Hair follicle dermal papilla cell (primary cell): Measurements from ENCODE around the gene QDPR. TPM values are rescaled to one million over a fixed set of nuclear protein-coding genes. Genes with fewer than 3 reads are reported as not detected.

Experiments used
- total RNA-seq: library from RNA; depleted of rRNA; stranded (reverse); fragments of >200 nt; gene quantifications from 2 replicates; pipeline ENCODE4 v1.2.3, GENCODE V29; 2012

The QDPR gene
- 9.2 and 10.8 TPM in 2 replicates for total RNA-seq

DNA sequence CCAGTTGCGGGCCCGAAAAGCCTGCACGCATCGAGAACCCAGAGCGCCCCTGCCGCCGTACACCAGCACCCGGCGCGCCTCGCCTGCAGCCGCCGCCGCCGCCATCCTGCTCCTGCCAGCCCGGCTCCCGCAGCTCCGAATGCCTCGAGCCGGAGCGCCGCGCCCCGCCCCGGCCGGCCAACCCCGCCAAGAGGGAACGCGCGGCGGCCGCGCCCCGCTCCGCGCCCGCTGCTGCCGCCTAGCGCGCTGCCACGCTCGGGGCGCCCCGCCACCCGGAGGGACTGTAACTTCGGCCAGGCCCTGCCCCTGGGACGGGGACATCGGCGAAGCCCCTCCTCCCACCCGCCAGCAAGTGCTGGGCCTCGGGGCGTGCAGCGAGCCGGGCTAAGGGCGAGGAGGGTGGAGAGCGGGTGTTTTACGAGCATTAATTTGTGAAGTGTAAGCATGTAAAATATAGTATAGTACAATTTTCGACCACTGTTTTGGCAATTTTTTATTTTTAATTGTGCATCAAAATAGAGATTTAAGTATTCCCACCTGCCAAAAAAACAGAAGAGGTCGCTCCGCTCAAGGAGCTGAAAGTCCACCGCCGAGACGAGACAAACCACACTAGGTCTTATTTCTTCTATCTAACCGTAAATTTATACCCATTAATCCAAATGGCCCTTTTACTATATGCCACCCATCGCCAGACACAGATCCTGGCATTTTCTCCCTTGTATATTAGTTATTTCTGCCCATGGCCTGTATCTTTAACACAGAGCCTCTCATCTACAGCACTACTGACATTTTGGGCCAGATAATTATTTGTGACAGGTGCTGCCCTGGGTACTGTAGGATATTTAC is at the start of gene QDPR:
TSS of gene QDPR (minus strand) at position 141 of the 846 bp plus-strand sequence. CDS start at position 105, 36 bp downstream.

DNA sequence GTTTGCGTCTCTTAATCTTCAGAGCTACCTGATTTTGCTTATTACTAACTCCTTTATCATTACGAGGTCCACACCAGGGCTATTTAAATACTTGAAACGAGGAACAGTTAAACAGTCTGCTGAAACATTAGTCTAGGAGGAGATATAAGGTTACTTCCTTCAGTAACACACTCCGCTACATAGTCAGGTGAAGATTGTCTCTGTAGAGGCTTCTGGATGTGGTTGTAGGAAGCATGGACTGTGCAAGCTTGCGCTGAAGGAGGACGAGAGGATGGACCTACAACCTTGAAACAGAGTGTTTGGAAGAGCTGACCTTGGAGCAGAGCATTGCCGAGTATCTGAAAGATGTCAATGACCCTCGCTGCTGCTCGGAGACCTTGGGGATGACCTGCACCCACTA is 3.0 kb upstream of the QDPR start, which contains the start of gene CLRN2:
TSS of gene CLRN2 (plus strand) at position 301 of the 400 bp plus-strand sequence. CDS start 102 bp downstream, outside the sequence.

Other genes starting within 250 kb of the QDPR start
- not detected in 2 replicates for gene CLRN2, start 3.1 kb upstream of the QDPR start, total RNA-seq
- 82.3 TPM in 2 replicates for gene LAP3, start 65.1 kb upstream of the QDPR start, total RNA-seq
- 12.6 and 13.6 TPM in 2 replicates for gene MED28, start 102.6 kb upstream of the QDPR start, total RNA-seq